ENCODE results near the gene VWA1. TPM values are rescaled to one million over a fixed set of nuclear protein-coding genes. Genes with fewer than 3 reads are reported as not detected.

VWA1 gene
- total RNA-seq, 1 donor from 2014 or later, result 44.5 TPM

DNA sequence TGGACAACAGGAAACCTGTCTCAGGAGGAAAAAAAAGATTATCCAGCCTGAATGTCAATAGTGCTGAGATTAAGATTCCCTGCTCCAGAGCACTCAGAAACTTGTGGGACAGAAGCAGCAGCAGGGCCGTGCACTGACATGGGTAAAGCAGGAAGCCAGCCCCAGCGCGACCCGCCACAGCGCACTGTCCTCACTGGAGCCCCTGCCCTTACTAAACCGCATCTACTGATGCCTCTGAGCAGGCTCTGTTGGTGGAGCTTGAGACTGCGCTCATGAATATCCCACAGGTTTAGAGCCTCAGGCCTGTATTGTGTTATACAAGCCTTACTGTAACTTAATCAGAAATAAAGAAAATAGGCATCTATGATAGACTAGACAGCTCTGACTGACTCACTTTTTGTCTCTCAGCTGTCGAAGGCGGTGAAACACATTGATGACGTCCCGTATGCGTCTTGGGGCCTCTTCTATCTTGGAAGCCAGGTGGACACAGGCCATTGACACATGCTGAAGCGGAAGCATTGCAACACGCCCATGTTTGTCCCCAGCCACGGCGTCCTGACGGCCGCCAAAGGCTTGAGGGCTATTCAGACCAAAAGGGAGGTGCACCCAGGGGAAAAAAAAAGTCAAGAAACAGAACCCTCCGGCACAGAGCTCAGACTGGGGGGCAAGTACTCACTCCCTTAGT lies 37.5 kb upstream of the VWA1 start:
- Mint-ChIP-seq H3K36me3 (peaks cover 18% of the 10 kb centered on the region), H3K27ac (peak overlapping the region; percentile 95), H3K4me3 (peak overlapping the region; percentile 95), H3K27me3 (no peaks in the 10 kb centered on the region), H3K4me1 (ENCODE audit: unreplicated experiment) (peaks cover 10% of the 10 kb centered on the region), H3K9me3 (no peaks in the 10 kb centered on the region)
- TF ChIP-seq CTCF (conservative IDR thresholded peaks at IDR 0.05), result no peak
- no peak for DNase-seq (ENCODE audit: extremely low spot score, unreplicated experiment)

DNA sequence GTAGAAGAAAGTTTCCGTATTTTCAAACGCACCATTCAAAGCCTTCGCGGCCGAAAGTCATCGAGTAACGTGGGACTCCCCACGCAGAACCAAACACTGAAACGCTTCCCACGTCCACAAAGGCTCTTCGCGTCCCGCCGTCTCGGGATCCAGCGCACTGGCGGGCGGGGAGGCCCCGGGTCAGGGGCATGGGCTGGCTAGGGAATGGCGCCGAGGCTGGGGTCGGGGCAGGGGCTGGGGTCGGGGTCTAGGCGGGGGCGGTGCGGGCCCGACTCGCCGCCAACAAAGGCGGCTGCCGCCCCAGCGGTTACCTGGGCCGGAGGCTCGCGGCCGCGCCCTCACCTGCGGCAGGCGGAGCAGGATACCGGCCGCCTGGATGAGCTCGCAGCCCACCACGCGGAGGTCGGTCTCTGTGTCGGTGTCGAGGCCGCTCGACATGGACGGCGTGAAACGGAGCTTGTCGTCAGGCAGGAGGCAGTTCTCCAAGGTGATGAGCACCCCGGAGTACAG lies 36.8 kb upstream of the VWA1 start:
- Mint-ChIP-seq H3K27me3 (no peaks in the 10 kb centered on the region), H3K36me3 (peaks cover 24% of the 10 kb centered on the region)
- no peak for DNase-seq (ENCODE audit: extremely low spot score, unreplicated experiment)

GRCh38 chr1:1399187-1399871 lies 36.2 kb upstream of the VWA1 start, which contains the start of gene CCNL2:
CCNL2 (minus strand) TSS chr1:1399335; CDS start chr1:1399306, 29 bp downstream.
- DNase-seq (ENCODE audit: extremely low spot score, unreplicated experiment), result peak; percentile 100
- Mint-ChIP-seq H3K4me3 (peak within 1 kb of the TSS; percentile 95), H3K9me3 (no peaks in the 10 kb centered on the region), H3K27ac (peak within 1 kb of the TSS; percentile 95), H3K36me3 (peaks cover 25% of the 10 kb centered on the region), H3K27me3 (no peaks in the 10 kb centered on the region), H3K4me1 (ENCODE audit: unreplicated experiment) (peaks cover 16% of the 10 kb centered on the region)
- TF ChIP-seq CTCF (conservative IDR thresholded peaks at IDR 0.05), result peak; percentile 80

More for the DNA sequence above, 36.8 kb upstream of the VWA1 start:
- H3K4me1 Mint-ChIP-seq (ENCODE audit: unreplicated experiment), result peaks cover 14% of the 10 kb centered on the region
- peak overlapping the region; percentile 95 for H3K4me3 Mint-ChIP-seq
- TF ChIP-seq CTCF (conservative IDR thresholded peaks at IDR 0.05), result no peak
- H3K27ac Mint-ChIP-seq, result peak overlapping the region; percentile 95
- H3K9me3 Mint-ChIP-seq, result no peaks in the 10 kb centered on the region

- Mint-ChIP-seq H3K9me3 (no peaks in the 10 kb centered on the region), H3K27me3 (no peaks in the 10 kb centered on the region), H3K4me1 (ENCODE audit: unreplicated experiment) (peaks cover 16% of the 10 kb centered on the region), H3K36me3 (peaks cover 23% of the 10 kb centered on the region), H3K4me3 (peak overlapping the region; percentile 89), H3K27ac (peak overlapping the region; percentile 72)
- DNase-seq (ENCODE audit: extremely low spot score, unreplicated experiment), result no peak
- TF ChIP-seq CTCF (conservative IDR thresholded peaks at IDR 0.05), result no peak
Observed at GRCh38 chr1:1399872-1400575, 35.5 kb upstream of the VWA1 start.

- peak overlapping the region; percentile 72 for H3K27ac Mint-ChIP-seq
- DNase-seq (ENCODE audit: extremely low spot score, unreplicated experiment), result no peak
- peak overlapping the region; percentile 89 for H3K4me3 Mint-ChIP-seq
- H3K27me3 Mint-ChIP-seq, result no peaks in the 10 kb centered on the region
- no peaks in the 10 kb centered on the region for H3K9me3 Mint-ChIP-seq
- peaks cover 16% of the 10 kb centered on the region for H3K36me3 Mint-ChIP-seq
- no peak for TF ChIP-seq CTCF (conservative IDR thresholded peaks at IDR 0.05)
- H3K4me1 Mint-ChIP-seq (ENCODE audit: unreplicated experiment), result peaks cover 16% of the 10 kb centered on the region
Observed at GRCh38 chr1:1400576-1401456, 34.7 kb upstream of the VWA1 start.
